GM19324 (cell line): ENCODE measurements around the gene FAM9C.
"Not testable (repeated sequence)": the region's sequence is repeated elsewhere in the genome, so short reads cannot be mapped to it uniquely, and the experiment has no call there.

Source experiments
- ATAC-seq: cut with Tn5 transposase; IDR thresholded peaks from one replicate; pipeline ENCODE4 v1.9.1; 2021; ENCODE audit warnings: mild to moderate bottlenecking, moderate library complexity; ENCODE audit not compliant: unreplicated experiment, low FRiP score

The FAM9C gene

GRCh38 chrX:13044441-13044840, at the start of gene FAM9C:
Gene FAM9C, minus strand, starts transcription at chrX:13044620. Its CDS starts 831 bp downstream, at chrX:13043789.
- no peak for ATAC-seq

GRCh38 chrX:13093529-13094140, 49.2 kb upstream of the FAM9C start:
- ATAC-seq = no peak

GRCh38 chrX:13092455-13092941, 48.1 kb upstream of the FAM9C start:
- peak; percentile 55 for ATAC-seq

GRCh38 chrX:13091111-13091765, 46.8 kb upstream of the FAM9C start:
- no peak for ATAC-seq

GRCh38 chrX:13090339-13091110, 46.1 kb upstream of the FAM9C start:
- ATAC-seq = no peak

GRCh38 chrX:13090027-13090338, 45.6 kb upstream of the FAM9C start:
- no peak for ATAC-seq

- no peak for ATAC-seq
These were observed 43.7 kb upstream of the FAM9C start for GRCh38 chrX:13088156-13088487.

- peak; percentile 83 for ATAC-seq
These were observed 43.1 kb upstream of the FAM9C start for GRCh38 chrX:13087322-13088155.

GRCh38 chrX:13086793-13087321, 42.4 kb upstream of the FAM9C start:
- not testable (repeated sequence) for ATAC-seq

GRCh38 chrX:13086076-13086475, 41.7 kb upstream of the FAM9C start:
- ATAC-seq = no peak

- no peak for ATAC-seq
These were observed 41.1 kb upstream of the FAM9C start for GRCh38 chrX:13085526-13085925.

- no peak for ATAC-seq
These were observed 40.2 kb upstream of the FAM9C start for GRCh38 chrX:13084611-13085010.

GRCh38 chrX:13083755-13084326, 39.4 kb upstream of the FAM9C start:
- ATAC-seq = not testable (repeated sequence)

GRCh38 chrX:13082206-13083065, 38.0 kb upstream of the FAM9C start:
- no peak for ATAC-seq

- no peak for ATAC-seq
These were observed 37.2 kb upstream of the FAM9C start for GRCh38 chrX:13081395-13082205.

GRCh38 chrX:13080128-13080795, 35.8 kb upstream of the FAM9C start:
- ATAC-seq = no peak

GRCh38 chrX:13078739-13079444, 34.5 kb upstream of the FAM9C start:
- no peak for ATAC-seq
